PC-9 (cell line): Measurements from ENCODE around the gene FAM149B1.

Experiments
- CTCF ChIP-seq: fragments of 200-600 bp; sonication (generic); conservative IDR thresholded peaks from 2 replicates; pipeline ENCODE4 v1.6.1; 2017; ENCODE audit warnings: mixed run types, antibody characterized with exemption, mild to moderate bottlenecking, moderate library complexity
- EZH2 ChIP-seq: fragments of 200-600 bp; sonication (generic); IDR thresholded peaks from 2 replicates; pipeline ENCODE4 v1.8.0; 2017; ENCODE audit warnings: antibody characterized with exemption, low read depth

- TF ChIP-seq CTCF (no peak), EZH2 (no peak)
Measured at GRCh38 chr10:73183667-73184281, 15.9 kb downstream of the FAM149B1 start.
